ENCODE results near the gene RFTN1. TPM values are rescaled to one million over a fixed set of nuclear protein-coding genes. Genes with fewer than 3 reads are reported as not detected.

RFTN1 gene
- total and polyA plus RNA-seq, 2 donors (not counting 3 experiments of a cell fraction or from before 2014, with no cell fraction given): 40.3 to 43.3 TPM

DNA sequence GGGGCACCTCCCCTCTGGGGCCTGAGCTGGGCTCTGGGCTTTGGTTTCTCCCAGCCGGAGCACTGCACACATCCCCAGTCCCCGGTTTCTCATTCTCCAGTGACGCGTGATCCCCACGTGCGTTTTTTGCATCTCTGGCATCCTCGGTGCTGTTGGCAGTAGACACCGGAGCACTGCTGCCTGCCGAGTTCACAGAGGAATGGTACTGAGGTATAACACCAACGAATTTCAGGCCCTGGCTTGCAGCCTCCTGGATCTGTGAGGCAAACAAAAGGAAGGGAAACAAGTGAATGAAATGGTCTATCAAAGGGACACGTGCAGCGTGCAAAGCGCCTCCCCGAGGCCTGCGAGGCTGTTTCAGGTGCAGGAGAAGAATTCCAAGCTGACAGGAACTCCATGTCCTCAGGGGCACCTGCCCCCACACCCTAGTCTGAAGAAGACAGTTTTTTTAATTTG lies 135.6 kb downstream of the RFTN1 start:
- FAIRE-seq (no peak), DNase-seq (ENCODE audit: low read depth, low spot score) (no peak)
- ChIA-PET POLR2A (no interaction called here), CTCF (interaction anchor here (1.4 kb wide), 1 partner anchor 11 kb away, joined by 3 read pairs; no protein-coding TSS in a partner anchor)
- Histone ChIP-seq H3K9me3 (replicated peaks; ENCODE audit: control insufficient read depth, insufficient read depth, low read length) (no peaks in the 10 kb centered on the region), H3K36me3 (ENCODE audit: control insufficient read depth in 2 of 2, extremely low read depth in 1 of 2, insufficient read depth in 2 of 2, low read length in 2 of 2) (peaks cover 4 to 11% of the 10 kb centered on the region in 2 experiments), H3K4me1 (ENCODE audit: control insufficient read depth, extremely low read depth, insufficient read depth, low read length) (no peaks in the 10 kb centered on the region), H3K9ac (replicated peaks; ENCODE audit: extremely low read depth, insufficient read depth, low read length) (no peak overlapping the region), H3K27me3 (ENCODE audit: control insufficient read depth in 2 of 2, insufficient read depth in 2 of 2, low read length in 2 of 2) (no peaks in the 10 kb centered on the region), H3K4me3 (replicated peaks in 1 of 3; ENCODE audit: insufficient read depth in 1 of 3, low read depth in 1 of 3, low read length in 3 of 3) (no peak overlapping the region), H3K9me1 (replicated peaks; ENCODE audit: control insufficient read depth, extremely low read depth, insufficient read depth, low read length) (no peaks in the 10 kb centered on the region), H4K20me1 (replicated peaks; ENCODE audit: control insufficient read depth, extremely low read depth, insufficient read depth, low read length) (no peaks in the 10 kb centered on the region), H3K27ac (ENCODE audit: insufficient read depth, low read depth, low read length) (no peak overlapping the region), H3K4me2 (ENCODE audit: insufficient read depth, low read length) (no peak overlapping the region), H3K79me2 (ENCODE audit: control insufficient read depth, insufficient read depth, low read length) (no peaks in the 10 kb centered on the region), H2AFZ (ENCODE audit: low read depth, low read length) (no peak overlapping the region)
- dilution Hi-C loops (cut with MboI; ENCODE audit: extremely low pct_ligation_motif_present, low sequenced_read_pairs) (no loop called here), intact Hi-C loops (cut with micrococcal nuclease) (no loop called here)
- TF ChIP-seq FOS (IDR thresholded peaks at IDR 0.05; ENCODE audit: borderline replicate concordance, insufficient read depth, low read length): no peak
- no peak for TF ChIP-seq JUN (IDR thresholded peaks at IDR 0.05; ENCODE audit: borderline replicate concordance, insufficient read depth, insufficient read length, low read depth)
- TF ChIP-seq MYC (IDR thresholded peaks at IDR 0.05; ENCODE audit: low read depth, low read length): no peak
- no peak for TF ChIP-seq POLR2AphosphoS5 (IDR thresholded peaks at IDR 0.05; ENCODE audit: insufficient read depth, low read depth, low read length)
- no peak for TF ChIP-seq POLR2A (IDR thresholded peaks at IDR 0.05; ENCODE audit: low read depth, low read length)
- no peak for TF ChIP-seq MAX (IDR thresholded peaks at IDR 0.05; ENCODE audit: insufficient read depth, insufficient read length)
- TF ChIP-seq GATA2 (IDR thresholded peaks at IDR 0.05; ENCODE audit: insufficient read depth, insufficient read length, low read depth, low read length): no peak
- TF ChIP-seq, protein P1, sequence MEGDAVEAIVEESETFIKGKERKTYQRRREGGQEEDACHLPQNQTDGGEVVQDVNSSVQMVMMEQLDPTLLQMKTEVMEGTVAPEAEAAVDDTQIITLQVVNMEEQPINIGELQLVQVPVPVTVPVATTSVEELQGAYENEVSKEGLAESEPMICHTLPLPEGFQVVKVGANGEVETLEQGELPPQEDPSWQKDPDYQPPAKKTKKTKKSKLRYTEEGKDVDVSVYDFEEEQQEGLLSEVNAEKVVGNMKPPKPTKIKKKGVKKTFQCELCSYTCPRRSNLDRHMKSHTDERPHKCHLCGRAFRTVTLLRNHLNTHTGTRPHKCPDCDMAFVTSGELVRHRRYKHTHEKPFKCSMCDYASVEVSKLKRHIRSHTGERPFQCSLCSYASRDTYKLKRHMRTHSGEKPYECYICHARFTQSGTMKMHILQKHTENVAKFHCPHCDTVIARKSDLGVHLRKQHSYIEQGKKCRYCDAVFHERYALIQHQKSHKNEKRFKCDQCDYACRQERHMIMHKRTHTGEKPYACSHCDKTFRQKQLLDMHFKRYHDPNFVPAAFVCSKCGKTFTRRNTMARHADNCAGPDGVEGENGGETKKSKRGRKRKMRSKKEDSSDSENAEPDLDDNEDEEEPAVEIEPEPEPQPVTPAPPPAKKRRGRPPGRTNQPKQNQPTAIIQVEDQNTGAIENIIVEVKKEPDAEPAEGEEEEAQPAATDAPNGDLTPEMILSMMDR (IDR thresholded peaks at IDR 0.05; ENCODE audit: extremely low read depth in 1 of 2, insufficient read depth in 1 of 2, low read depth in 1 of 2, low read length in 2 of 2): no peak
- no peak for TF ChIP-seq EZH2 (IDR thresholded peaks at IDR 0.05; ENCODE audit: borderline replicate concordance, low read depth, low read length, severe bottlenecking)
- BruUV-seq (replicated peaks): no TSS peak
